Measurements from ENCODE around the gene PTCD2.
"Not testable (repeated sequence)": the region's sequence is repeated elsewhere in the genome, so short reads cannot be mapped to it uniquely, and the experiment has no call there.

Gene PTCD2

GRCh38 chr5:72294473-72294872, 25.7 kb upstream of the PTCD2 start:
- no peak overlapping the region for H3K9ac ChIP-seq
- no peak for TF ChIP-seq Cebpa-rat (IDR thresholded peaks at IDR 0.05)
- H3K4me1 ChIP-seq, result peaks cover 69% of the 10 kb centered on the region
- H3K4me3 ChIP-seq, result no peak overlapping the region
- H3K27me3 ChIP-seq, result no peaks in the 10 kb centered on the region
- peaks cover 47% of the 10 kb centered on the region for H3K36me3 ChIP-seq
- no peaks in the 10 kb centered on the region; the same call in 1 of the 2 replicates for H3K9me3 ChIP-seq
- H4K20me1 ChIP-seq, result no peaks in the 10 kb centered on the region
- H3K27ac ChIP-seq, result 0 out of 2 replicates have a peak overlapping the region, but pooled peaks have one; percentile 5
- peak overlapping the region; percentile 45 for H3K4me2 ChIP-seq

GRCh38 chr5:72295539-72295938, 24.6 kb upstream of the PTCD2 start:
- Histone ChIP-seq H3K36me3 (peaks cover 44% of the 10 kb centered on the region), H3K27ac (peak overlapping the region; percentile 42), H4K20me1 (no peaks in the 10 kb centered on the region), H3K4me2 (peak overlapping the region; percentile 59), H3K4me3 (no peak overlapping the region), H3K9ac (no peak overlapping the region), H3K4me1 (peaks cover 64% of the 10 kb centered on the region), H3K27me3 (no peaks in the 10 kb centered on the region), H3K9me3 (no peaks in the 10 kb centered on the region; the same call in 1 of the 2 replicates)
- TF ChIP-seq Cebpa-rat (IDR thresholded peaks at IDR 0.05), result no peak

- Histone ChIP-seq H3K27ac (peak overlapping the region; percentile 42; the same call in 1 of the 2 replicates), H3K9me3 (no peaks in the 10 kb centered on the region; the same call in 1 of the 2 replicates), H3K4me2 (peak overlapping the region; percentile 59), H3K27me3 (no peaks in the 10 kb centered on the region), H3K9ac (no peak overlapping the region), H3K4me3 (no peak overlapping the region), H4K20me1 (no peaks in the 10 kb centered on the region), H3K36me3 (peaks cover 38% of the 10 kb centered on the region), H3K4me1 (peaks cover 60% of the 10 kb centered on the region)
- TF ChIP-seq Cebpa-rat (IDR thresholded peaks at IDR 0.05), result no peak
Measured at GRCh38 chr5:72296256-72296655, 23.9 kb upstream of the PTCD2 start.

GRCh38 chr5:72298136-72298535, 22.0 kb upstream of the PTCD2 start:
- H4K20me1 ChIP-seq, H3K4me3 ChIP-seq, H3K9ac ChIP-seq, H3K27me3 ChIP-seq, H3K27ac ChIP-seq, H3K9me3 ChIP-seq: not testable (repeated sequence)
- peaks cover 58% of the 10 kb centered on the region for H3K4me1 ChIP-seq
- peak overlapping the region; percentile 33 for H3K4me2 ChIP-seq
- peaks cover 44% of the 10 kb centered on the region for H3K36me3 ChIP-seq

- TF ChIP-seq Cebpa-rat (IDR thresholded peaks at IDR 0.05), result no peak
- no peak overlapping the region for H3K27ac ChIP-seq
- peaks cover 53% of the 10 kb centered on the region for H3K4me1 ChIP-seq
- H3K9ac ChIP-seq, result no peak overlapping the region
- no peak overlapping the region for H3K4me2 ChIP-seq
- no peaks in the 10 kb centered on the region for H4K20me1 ChIP-seq
- H3K36me3 ChIP-seq, result peaks cover 44% of the 10 kb centered on the region
- H3K27me3 ChIP-seq, result no peaks in the 10 kb centered on the region
- no peaks in the 10 kb centered on the region; the same call in 1 of the 2 replicates for H3K9me3 ChIP-seq
- no peak overlapping the region for H3K4me3 ChIP-seq
Measured at GRCh38 chr5:72298711-72299110, 21.5 kb upstream of the PTCD2 start.

- no peak overlapping the region for H3K9ac ChIP-seq
- H3K9me3 ChIP-seq, result no peaks in the 10 kb centered on the region; the same call in 1 of the 2 replicates
- no peak for TF ChIP-seq Cebpa-rat (IDR thresholded peaks at IDR 0.05)
- no peak overlapping the region for H3K27ac ChIP-seq
- no peaks in the 10 kb centered on the region for H4K20me1 ChIP-seq
- H3K36me3 ChIP-seq, result peaks cover 41% of the 10 kb centered on the region
- no peak overlapping the region for H3K4me2 ChIP-seq
- H3K27me3 ChIP-seq, result no peaks in the 10 kb centered on the region
- H3K4me1 ChIP-seq, result peaks cover 48% of the 10 kb centered on the region
- no peak overlapping the region for H3K4me3 ChIP-seq
Measured at GRCh38 chr5:72300590-72301339, 19.4 kb upstream of the PTCD2 start.

GRCh38 chr5:72301557-72301956, 18.6 kb upstream of the PTCD2 start:
- H3K27me3 ChIP-seq, result no peaks in the 10 kb centered on the region
- no peaks in the 10 kb centered on the region; the same call in 1 of the 2 replicates for H3K9me3 ChIP-seq
- TF ChIP-seq Cebpa-rat (IDR thresholded peaks at IDR 0.05), result no peak
- H3K9ac ChIP-seq, result no peak overlapping the region
- H3K4me1 ChIP-seq, result peaks cover 42% of the 10 kb centered on the region
- H3K4me3 ChIP-seq, result no peak overlapping the region
- peaks cover 37% of the 10 kb centered on the region for H3K36me3 ChIP-seq
- H3K27ac ChIP-seq, result no peak overlapping the region
- no peak overlapping the region for H3K4me2 ChIP-seq
- no peaks in the 10 kb centered on the region for H4K20me1 ChIP-seq

- no peak for TF ChIP-seq Cebpa-rat (IDR thresholded peaks at IDR 0.05)
- no peak overlapping the region for H3K4me3 ChIP-seq
- H4K20me1 ChIP-seq, result no peaks in the 10 kb centered on the region
- H3K9ac ChIP-seq, result no peak overlapping the region
- peaks cover 40% of the 10 kb centered on the region for H3K4me1 ChIP-seq
- no peaks in the 10 kb centered on the region for H3K27me3 ChIP-seq
- H3K9me3 ChIP-seq, result no peaks in the 10 kb centered on the region; the same call in 1 of the 2 replicates
- peaks cover 33% of the 10 kb centered on the region for H3K36me3 ChIP-seq
- H3K27ac ChIP-seq, result no peak overlapping the region
- H3K4me2 ChIP-seq, result no peak overlapping the region
Measured at GRCh38 chr5:72302171-72302570, 18.0 kb upstream of the PTCD2 start.

- TF ChIP-seq Cebpa-rat (IDR thresholded peaks at IDR 0.05), result no peak
- H3K9ac ChIP-seq, result no peak overlapping the region
- H3K36me3 ChIP-seq, result peaks cover 36% of the 10 kb centered on the region
- H3K4me1 ChIP-seq, result peaks cover 42% of the 10 kb centered on the region
- no peaks in the 10 kb centered on the region for H3K27me3 ChIP-seq
- H4K20me1 ChIP-seq, result no peaks in the 10 kb centered on the region
- H3K9me3 ChIP-seq, result no peaks in the 10 kb centered on the region
- H3K4me3 ChIP-seq, result no peak overlapping the region
- H3K27ac ChIP-seq, result no peak overlapping the region
- 0 out of 2 replicates have a peak overlapping the region, but pooled peaks have one; percentile 12 for H3K4me2 ChIP-seq
Measured at GRCh38 chr5:72305194-72306142, 14.7 kb upstream of the PTCD2 start.

Measured in BLaER1 (cell line).